Fibroblast of mammary gland (primary cell): ENCODE measurements around the gene PPP2R2B.

Experiments used
- DNase-seq: peaks from one replicate; pipeline ENCODE4 v3.0.0-alpha.2; 2010; ENCODE audit warnings: low read depth
- H3K4me3 ChIP-seq: 2 replicates; pipeline ENCODE4 v1.5.1; 2011; ENCODE audit warnings: low read depth, mild to moderate bottlenecking, low read length, moderate library complexity; ENCODE audit not compliant: control insufficient read depth
- CTCF ChIP-seq: conservative IDR thresholded peaks from 2 replicates; pipeline ENCODE4 v1.5.1; 2011; ENCODE audit warnings: low read depth, low read length, inconsistent platforms; ENCODE audit not compliant: control insufficient read depth, insufficient read depth

Gene PPP2R2B

GRCh38 chr5:146716636-146717035 is 161.9 kb downstream of the PPP2R2B start:
- H3K4me3 ChIP-seq, result no peak overlapping the region
- no peak for DNase-seq
- no peak for TF ChIP-seq CTCF

GRCh38 chr5:146710348-146710747 is 168.2 kb downstream of the PPP2R2B start:
- no peak for TF ChIP-seq CTCF
- no peak overlapping the region for H3K4me3 ChIP-seq
- DNase-seq, result no peak

- no peak overlapping the region for H3K4me3 ChIP-seq
- no peak for TF ChIP-seq CTCF
These were observed 171.2 kb downstream of the PPP2R2B start for GRCh38 chr5:146707316-146707715.

GRCh38 chr5:146706321-146706972 is 172.1 kb downstream of the PPP2R2B start:
- no peak for TF ChIP-seq CTCF
- no peak for DNase-seq
- H3K4me3 ChIP-seq, result no peak overlapping the region

More at GRCh38 chr5:146707316-146707715, 171.2 kb downstream of the PPP2R2B start:
- no peak for DNase-seq

GRCh38 chr5:146704949-146705665 is 173.4 kb downstream of the PPP2R2B start:
- TF ChIP-seq CTCF, result no peak
- H3K4me3 ChIP-seq, result no peak overlapping the region
- DNase-seq, result no peak

- no peak for TF ChIP-seq CTCF
- H3K4me3 ChIP-seq, result no peak overlapping the region
- DNase-seq, result no peak
These were observed 174.7 kb downstream of the PPP2R2B start for GRCh38 chr5:146703899-146704298.
